Uterus (tissue), 4 donors: ENCODE data around the gene INPP5K. TPM values are rescaled to one million over a fixed set of nuclear protein-coding genes. Genes with fewer than 3 reads are reported as not detected.

Source experiments
- DNase-seq, 2 donors: peaks; one replicate each; pipeline ENCODE4 v3.0.0-alpha.2; 2019 to 2020
- H3K27ac ChIP-seq, 2 donors: fragments of 200-600 bp; sonication (generic); 1 replicate in 1 of 2; 2 replicates in 1 of 2; pipeline ENCODE4 v1.5.1; 2016 to 2018
- H3K27me3 ChIP-seq, 2 donors: fragments of 200-600 bp; sonication (generic); one replicate each; pipeline ENCODE4 v1.5.1; 2018 to 2019; ENCODE audit warnings: control low read depth in 1 of 2
- H3K36me3 ChIP-seq, 2 donors: fragments of 200-600 bp; sonication (generic); one replicate each; pipeline ENCODE4 v1.5.1; 2019; ENCODE audit warnings: control low read depth in 1 of 2
- H3K4me1 ChIP-seq, 2 donors: fragments of 200-600 bp; sonication (generic); one replicate each; pipeline ENCODE4 v1.5.1; 2018 to 2019; ENCODE audit warnings: control low read depth in 1 of 2
- H3K4me3 ChIP-seq, 2 donors: fragments of 200-600 bp; sonication (generic); 1 replicate in 1 of 2; 2 replicates in 1 of 2; pipeline ENCODE4 v1.5.1; 2018 to 2019; ENCODE audit warnings: mild to moderate bottlenecking in 1 of 2
- H3K9me3 ChIP-seq, 2 donors: fragments of 200-600 bp; sonication (generic); one replicate each; pipeline ENCODE4 v1.5.1; 2019; ENCODE audit warnings: control low read depth in 1 of 2
- CTCF ChIP-seq, 4 experiments: fragments of 200-600 bp in 2 of 4; fragments of 450-650 bp in 2 of 4; sonication (generic) in 2 of 4; IDR thresholded peaks; one replicate each; pipeline ENCODE4 v1.5.1; 2016 to 2019; ENCODE audit warnings: antibody characterized with exemption in 4 of 4, mild to moderate bottlenecking in 2 of 4, moderate library complexity in 1 of 4
- POLR2A ChIP-seq, 2 donors: fragments of 450-650 bp; IDR thresholded peaks; one replicate each; pipeline ENCODE4 v1.6.1; 2016; ENCODE audit warnings: antibody characterized with exemption in 2 of 2, mild to moderate bottlenecking in 1 of 2, moderate library complexity in 1 of 2
- intact Hi-C: fragments of 100-400 bp; cut with DNase I; formaldehyde crosslinking; loops from one replicate; pipeline ENCODE4 v1.15.1; 2023; ENCODE audit warnings: low total_unique reads
- total RNA-seq, 4 donors: library from RNA; depleted of rRNA in 3 of 4; stranded (reverse); fragments of >200 nt in 3 of 4; gene quantifications; one replicate each; pipeline versions ENCODE4 v1.1.0 to v1.2.4, GENCODE V29; 2014 to 2023
- donor health status: DM: yes; HTN: yes; CAD: no.

INPP5K gene
- total RNA-seq, 4 donors from 2014 or later, result 14.1 to 49.3 (median 31.4) TPM

GRCh38 chr17:1493291-1493980 is 23.0 kb downstream of the INPP5K start:
- TF ChIP-seq CTCF (IDR thresholded peaks at IDR 0.05), result no peak
- no peak for TF ChIP-seq POLR2A (IDR thresholded peaks at IDR 0.05)
- peaks cover 0 to 30% of the 10 kb centered on the region in 2 donors for H3K4me1 ChIP-seq
- no peaks in the 10 kb centered on the region for H3K36me3 ChIP-seq
- no peak overlapping the region for H3K4me3 ChIP-seq
- DNase-seq, result no peak
- peak overlapping the region; percentile 88 to 98 for H3K27ac ChIP-seq
- no peaks in the 10 kb centered on the region for H3K27me3 ChIP-seq
- no peaks in the 10 kb centered on the region for H3K9me3 ChIP-seq
- intact Hi-C loops, result no loop called here

GRCh38 chr17:1492249-1493206 is 23.9 kb downstream of the INPP5K start, which contains the start of gene MYO1C:
TSS of gene MYO1C (minus strand) at chr17:1492686. CDS start at chr17:1492487, 199 bp downstream.
- TF ChIP-seq POLR2A (IDR thresholded peaks at IDR 0.05) (no peak), CTCF (IDR thresholded peaks at IDR 0.05) (no peak)
- no peaks in the 10 kb centered on the region for H3K27me3 ChIP-seq
- peak within 1 kb of the TSS; percentile 53 to 66 for H3K4me3 ChIP-seq
- H3K9me3 ChIP-seq, result no peaks in the 10 kb centered on the region
- H3K36me3 ChIP-seq, result no peaks in the 10 kb centered on the region
- peak; percentile 46 to 47 for DNase-seq
- H3K4me1 ChIP-seq, result peaks cover 0 to 34% of the 10 kb centered on the region in 2 donors
- H3K27ac ChIP-seq, result peak within 1 kb of the TSS; percentile 88 to 98
- intact Hi-C loops, result no loop called here

- H3K4me1 ChIP-seq, result peaks cover 0 to 41% of the 10 kb centered on the region in 2 donors
- H3K9me3 ChIP-seq, result no peaks in the 10 kb centered on the region
- H3K27ac ChIP-seq, result peak overlapping the region; percentile 88 to 98
- H3K36me3 ChIP-seq, result no peaks in the 10 kb centered on the region
- H3K4me3 ChIP-seq, result peak overlapping the region; percentile 53 to 66
- DNase-seq, result peak; percentile 63 to 77
- no peaks in the 10 kb centered on the region for H3K27me3 ChIP-seq
- intact Hi-C loops, result no loop called here
- TF ChIP-seq CTCF (IDR thresholded peaks at IDR 0.05), result peak in 1 of 4 experiments; percentile 2
- peak in 1 of 2 donors; percentile 32 for TF ChIP-seq POLR2A (IDR thresholded peaks at IDR 0.05)
Measured at GRCh38 chr17:1491443-1492248, 24.8 kb downstream of the INPP5K start.

GRCh38 chr17:1490643-1491442 is 25.6 kb downstream of the INPP5K start:
- Histone ChIP-seq H3K4me3 (peak overlapping the region; percentile 52 to 66), H3K27ac (peak overlapping the region; percentile 88 to 98), H3K9me3 (no peaks in the 10 kb centered on the region), H3K36me3 (no peaks in the 10 kb centered on the region), H3K27me3 (no peaks in the 10 kb centered on the region), H3K4me1 (peaks cover 0 to 41% of the 10 kb centered on the region in 2 donors)
- intact Hi-C loops, result no loop called here
- DNase-seq, result peak; percentile 60 to 71
- TF ChIP-seq POLR2A (IDR thresholded peaks at IDR 0.05) (peak; percentile 26 to 39), CTCF (IDR thresholded peaks at IDR 0.05) (no peak)
